H1 (cell line): Measurements from ENCODE around the gene COL4A1. TPM values are rescaled to one million over a fixed set of nuclear protein-coding genes. Genes with fewer than 3 reads are reported as not detected.

ENCODE experiments used
- CTCF ChIA-PET: fragments of 300-600 bp; sonication (Branson Sonifier 250); formaldehyde crosslinking; loops from one replicate; lab custom pipeline; 2021; ENCODE audit not compliant: partially characterized antibody; lab: Charles Lee
- POLR2A ChIA-PET: fragments of 300-600 bp; sonication (Branson Sonifier 250); formaldehyde crosslinking; loops from one replicate; lab custom pipeline; 2021; ENCODE audit warnings: inconsistent platforms; ENCODE audit not compliant: partially characterized antibody; lab: Charles Lee
- DNase-seq, 2 experiments: peaks; one replicate each; pipeline versions ENCODE4 v3.0.0 to v3.0.0-alpha.2; 2010 to 2022; ENCODE audit warnings: low spot score in 2 of 2, low read depth in 1 of 2, mixed read lengths in 1 of 2
- FAIRE-seq: peaks from 2 replicates; lab custom pipeline; 2011; peaks lifted over from hg19 to GRCh38; lab: Jason Lieb, UNC
- H2AFZ ChIP-seq: 2 replicates; pipeline ENCODE4 v1.8.1; 2012; ENCODE audit warnings: low read length, inconsistent platforms
- H2AK5ac ChIP-seq: 2 replicates; pipeline ENCODE4 v1.6.1; 2013; ENCODE audit warnings: low read depth, low read length
- H2BK120ac ChIP-seq: replicated peaks from 2 replicates; pipeline ENCODE3; 2013; ENCODE audit warnings: low read depth, low read length, inconsistent platforms
- H2BK12ac ChIP-seq: 2 replicates; pipeline ENCODE4 v1.6.1; 2013; ENCODE audit warnings: low read depth, low read length
- H2BK15ac ChIP-seq: 2 replicates; pipeline ENCODE4 v1.6.1; 2013; ENCODE audit warnings: low read length
- H2BK20ac ChIP-seq: 2 replicates; pipeline ENCODE4 v1.6.1; 2013; ENCODE audit warnings: low read length
- H2BK5ac ChIP-seq: 2 replicates; pipeline ENCODE4 v1.6.1; 2013; ENCODE audit warnings: low read depth, low read length
- H3K14ac ChIP-seq: 2 replicates; pipeline ENCODE4 v1.6.1; 2013; ENCODE audit warnings: inconsistent platforms; ENCODE audit not compliant: insufficient read length
- H3K18ac ChIP-seq: 2 replicates; pipeline ENCODE4 v1.6.1; 2013; ENCODE audit warnings: low read length; ENCODE audit errors: extremely low read depth
- H3K23ac ChIP-seq: 2 replicates; pipeline ENCODE4 v1.6.1; 2013; ENCODE audit warnings: inconsistent platforms; ENCODE audit not compliant: insufficient read length
- H3K23me2 ChIP-seq: 2 replicates; pipeline ENCODE4 v1.6.1; 2013; ENCODE audit warnings: low read depth, low read length
- H3K27ac ChIP-seq: 2 replicates; pipeline ENCODE4 v1.6.1; 2011; ENCODE audit warnings: low read depth, low read length, inconsistent platforms
- H3K27me3 ChIP-seq, 4 experiments: replicated peaks in 1 of 4; 1 replicate in 1 of 4; 2 replicates in 3 of 4; pipeline versions ENCODE4 v1.6.1 to v1.8.1; 2011 to 2013; ENCODE audit warnings: low read length in 3 of 4, mild to moderate bottlenecking in 3 of 4, inconsistent platforms in 2 of 4, mixed read lengths in 2 of 4, moderate library complexity in 1 of 4; ENCODE audit not compliant: control insufficient read depth in 3 of 4, insufficient read depth in 3 of 4; ENCODE audit errors: extremely low read depth in 1 of 4
- H3K36me3 ChIP-seq, 4 experiments: 2 replicates each; pipeline versions ENCODE4 v1.6.1 to v1.8.1; 2011 to 2013; ENCODE audit warnings: mild to moderate bottlenecking in 4 of 4, low read length in 3 of 4, moderate library complexity in 2 of 4, control low read depth in 1 of 4, inconsistent platforms in 1 of 4; ENCODE audit not compliant: insufficient read depth in 4 of 4, control insufficient read depth in 2 of 4
- H3K4ac ChIP-seq: replicated peaks from 2 replicates; pipeline ENCODE3; 2013; ENCODE audit warnings: low read length, low read depth, mixed read lengths, inconsistent platforms; ENCODE audit not compliant: insufficient read length
- H3K4me1 ChIP-seq, 4 experiments: replicated peaks in 1 of 4; 1 replicate in 1 of 4; 2 replicates in 3 of 4; pipeline versions ENCODE4 v1.6.1 to v1.8.1; 2011 to 2013; ENCODE audit warnings: low read length in 3 of 4, inconsistent platforms in 2 of 4, mixed read lengths in 1 of 4; ENCODE audit not compliant: insufficient read depth in 4 of 4, control insufficient read depth in 3 of 4
- H3K4me2 ChIP-seq, 2 experiments: 2 replicates each; pipeline versions ENCODE4 v1.6.1 to v1.8.1; 2011 to 2013; ENCODE audit warnings: low read depth in 2 of 2, low read length in 2 of 2, control low read depth in 1 of 2, inconsistent platforms in 1 of 2, mild to moderate bottlenecking in 1 of 2; ENCODE audit not compliant: insufficient read depth in 1 of 2
- H3K4me3 ChIP-seq, 4 experiments: fragments of 200-600, 300-600 bp in 1 of 4; sonication (generic), shearing (Covaris generic), sonication (Bioruptor Twin) in 1 of 4; 2 replicates each; pipeline versions ENCODE4 v1.5.1 to v1.8.1; 2011 to 2016; ENCODE audit warnings: low read length in 4 of 4, low read depth in 3 of 4, control low read depth in 2 of 4, inconsistent platforms in 2 of 4, mild to moderate bottlenecking in 2 of 4, mixed read lengths in 1 of 4, moderate library complexity in 1 of 4; ENCODE audit not compliant: insufficient read depth in 2 of 4; ENCODE audit errors: extremely low read depth in 1 of 4
- H3K56ac ChIP-seq: replicated peaks from 2 replicates; pipeline ENCODE3; 2013; ENCODE audit warnings: low read depth, mild to moderate bottlenecking, mixed read lengths, low read length, inconsistent platforms; ENCODE audit not compliant: insufficient read length
- H3K79me1 ChIP-seq: 2 replicates; pipeline ENCODE4 v1.6.1; 2013; ENCODE audit warnings: low read depth, low read length, control low read depth
- H3K79me2 ChIP-seq, 2 experiments: 2 replicates each; pipeline versions ENCODE4 v1.6.1 to v1.8.1; 2012 to 2013; ENCODE audit warnings: low read length in 2 of 2, mild to moderate bottlenecking in 2 of 2, inconsistent platforms in 1 of 2; ENCODE audit not compliant: insufficient read depth in 2 of 2, control insufficient read depth in 1 of 2
- H3K9ac ChIP-seq, 4 experiments: replicated peaks in 1 of 4; 1 replicate in 1 of 4; 2 replicates in 3 of 4; pipeline versions ENCODE4 v1.6.1 to v1.8.1; 2011 to 2013; ENCODE audit warnings: low read depth in 3 of 4, low read length in 3 of 4, control low read depth in 2 of 4, mild to moderate bottlenecking in 2 of 4, moderate library complexity in 2 of 4, inconsistent platforms in 1 of 4; ENCODE audit errors: extremely low read depth in 1 of 4
- H3K9me3 ChIP-seq, 2 experiments: 2 replicates each; pipeline versions ENCODE4 v1.6.1 to v1.8.1; 2012 to 2013; ENCODE audit warnings: mild to moderate bottlenecking in 2 of 2, moderate library complexity in 2 of 2, control low read depth in 1 of 2, inconsistent platforms in 1 of 2, low read depth in 1 of 2, low read length in 1 of 2, mixed read lengths in 1 of 2; ENCODE audit not compliant: insufficient read depth in 2 of 2
- H4K20me1 ChIP-seq, 2 experiments: replicated peaks in 1 of 2; 2 replicates each; pipeline versions ENCODE3 to v1.8.1; 2011 to 2013; ENCODE audit warnings: inconsistent platforms in 2 of 2, low read length in 2 of 2, mild to moderate bottlenecking in 1 of 2; ENCODE audit not compliant: insufficient read depth in 2 of 2, control insufficient read depth in 1 of 2
- H4K5ac ChIP-seq: 2 replicates; pipeline ENCODE4 v1.6.1; 2013; ENCODE audit warnings: low read length, low read depth, mixed read lengths, inconsistent platforms; ENCODE audit not compliant: insufficient read length
- H4K8ac ChIP-seq: 2 replicates; pipeline ENCODE4 v1.8.0; 2013; ENCODE audit warnings: mild to moderate bottlenecking, moderate library complexity, low read length, inconsistent platforms; ENCODE audit not compliant: insufficient read depth; ENCODE audit errors: extremely low read depth
- H4K91ac ChIP-seq: replicated peaks from 2 replicates; pipeline ENCODE3; 2013; ENCODE audit warnings: low read length, mixed read lengths, inconsistent platforms; ENCODE audit not compliant: insufficient read length
- CEBPB ChIP-seq: IDR thresholded peaks from 2 replicates; pipeline ENCODE4 v1.6.1; 2012; ENCODE audit warnings: low read depth, low read length
- CHD2 ChIP-seq: IDR thresholded peaks from 2 replicates; pipeline ENCODE4 v1.6.1; 2012; ENCODE audit warnings: low read length, improper control_type of control experiment
- EGR1 ChIP-seq: IDR thresholded peaks from 2 replicates; pipeline ENCODE4 v1.6.1; 2011; ENCODE audit warnings: low read depth, low read length, borderline replicate concordance
- HDAC2 ChIP-seq, 2 experiments: fragments of 300-600 bp in 1 of 2; sonication (generic) in 1 of 2; IDR thresholded peaks; 2 replicates each; pipeline ENCODE4 v1.6.1; 2011 to 2012; ENCODE audit warnings: low read depth in 2 of 2, low read length in 2 of 2, mild to moderate bottlenecking in 2 of 2, moderate library complexity in 2 of 2, borderline replicate concordance in 1 of 2, inconsistent platforms in 1 of 2
- JUND ChIP-seq: IDR thresholded peaks from 2 replicates; pipeline ENCODE4 v1.6.1; 2011; ENCODE audit warnings: mild to moderate bottlenecking, improper control_type of control experiment, low read length
- KDM1A ChIP-seq: fragments of 200-600, 300-600 bp; sonication (generic); IDR thresholded peaks from 2 replicates; pipeline ENCODE4 v1.7.1; 2016; ENCODE audit warnings: mild to moderate bottlenecking, low read length, borderline replicate concordance
- RNF2 ChIP-seq: fragments of 200-900, 300-1000 bp; sonication (generic); IDR thresholded peaks from 2 replicates; pipeline ENCODE4 v1.7.1; 2016; ENCODE audit warnings: borderline replicate concordance, low read depth, mild to moderate bottlenecking, antibody characterized with exemption, low read length; ENCODE audit not compliant: poor library complexity, severe bottlenecking; ENCODE audit errors: missing control alignments
- RXRA ChIP-seq: IDR thresholded peaks from 2 replicates; pipeline ENCODE4 v1.6.1; 2011; ENCODE audit warnings: low read depth, mild to moderate bottlenecking, low read length, moderate library complexity; ENCODE audit not compliant: insufficient read depth
- SIX5 ChIP-seq: IDR thresholded peaks from 2 replicates; pipeline ENCODE4 v1.6.1; 2011; ENCODE audit warnings: mild to moderate bottlenecking, low read depth, low read length
- SRF ChIP-seq: IDR thresholded peaks from 2 replicates; pipeline ENCODE4 v1.6.1; 2011; ENCODE audit warnings: mild to moderate bottlenecking, low read depth, low read length, moderate library complexity
- TAF1 ChIP-seq: IDR thresholded peaks from 2 replicates; pipeline ENCODE4 v1.6.1; 2011; ENCODE audit warnings: mild to moderate bottlenecking, low read depth, low read length
- ZNF274 ChIP-seq: IDR thresholded peaks from 2 replicates; pipeline ENCODE4 v1.7.0; 2012; ENCODE audit warnings: low read length, borderline replicate concordance; ENCODE audit errors: extremely low read depth
- WGBS, 2 experiments: shearing (Covaris generic) in 1 of 2; methylation state at CpG; one replicate each; pipeline versions ENCODE4 v1.1.6 to v1.1.7; 2013 to 2015; ENCODE audit warnings: low lambda C conversion rate in 2 of 2, mixed read lengths in 2 of 2, inconsistent platforms in 1 of 2, low coverage in 1 of 2, missing lambda C conversion rate in 1 of 2; ENCODE audit not compliant: insufficient replicate concordance in 2 of 2, insufficient coverage in 1 of 2, insufficient read length in 1 of 2; ENCODE audit errors: extremely low coverage in 1 of 2, missing lambda C conversion rate in 1 of 2; 5-methylcytosine and 5-hydroxymethylcytosine counted together
- polyA plus RNA-seq, 7 experiments: library from polyadenylated mRNA; depleted of rRNA in 3 of 7; stranded (reverse) in 5 of 7; unstranded in 2 of 7; fragments of >200 nt in 5 of 7; fragments of 200-250 nt in 2 of 7; gene quantifications; 1 replicate in 5 of 7; 2 replicates in 1 of 7; 4 replicates in 1 of 7; pipeline versions ENCODE4 v1.2.1 to v1.2.3, GENCODE V29; 2011 to 2013; ENCODE audit warnings: missing spikeins in 2 of 7, mixed read lengths in 2 of 7
- total RNA-seq: library from RNA; stranded (reverse); fragmentation: NEBNext Ultra II Directional; extraction: Animal tissue kit (Norgen Biotek cat#: 25700); gene quantifications from 2 replicates; pipeline ENCODE4 v1.2.1, GENCODE V29; 2021

The COL4A1 gene
- total and polyA plus RNA-seq, 2 of the 8 experiments (the other 6 are each of a cell fraction or from before 2014, with no cell fraction given) = 30.7 to 82.0 TPM

DNA sequence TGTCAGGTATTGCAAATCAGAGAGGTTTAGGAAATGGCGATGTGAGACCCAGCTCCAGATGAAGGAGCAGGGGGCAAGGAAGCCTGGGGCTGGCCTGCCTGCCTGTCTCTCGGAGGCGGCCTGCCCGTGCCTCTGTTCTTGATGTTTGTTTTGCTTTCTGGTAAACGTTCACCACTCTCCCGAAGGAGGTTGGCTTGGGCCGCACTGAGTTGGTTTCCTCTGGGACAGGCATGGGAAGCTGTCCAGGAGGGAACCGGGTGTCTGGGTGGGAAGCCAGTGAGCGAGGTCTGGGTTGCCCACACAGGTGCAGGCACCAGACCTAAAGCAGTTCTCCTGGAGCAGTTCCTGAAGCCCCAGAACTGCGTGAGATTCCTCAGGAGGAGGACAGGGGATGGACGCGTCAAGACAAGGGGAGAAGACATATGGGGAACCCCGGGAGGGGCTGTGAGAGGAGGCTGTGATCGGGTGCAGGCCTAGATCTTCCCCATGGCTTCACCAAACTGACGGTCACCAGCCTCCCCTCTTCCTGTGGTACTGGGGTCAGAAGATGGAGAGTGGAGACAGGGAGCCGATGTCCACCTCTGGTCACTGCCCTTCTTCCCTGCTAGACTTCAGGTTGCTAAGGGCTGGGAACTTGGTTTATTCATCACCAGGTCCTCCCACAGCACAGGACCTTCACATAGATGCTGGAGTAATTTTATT is 15.3 kb upstream of the COL4A1 start:
- H3K79me1 ChIP-seq = peaks cover 8% of the 10 kb centered on the region; the same call in 1 of the 2 replicates
- 0 out of 4 replicates have a peak, but pooled peaks cover 0 to 3% of the 10 kb centered on the region in 2 experiments for H3K79me2 ChIP-seq
- DNase-seq (no peak), FAIRE-seq (no peak)
- no peaks in the 10 kb centered on the region; a peak in 1 of 4 replicates for H3K9me3 ChIP-seq
- no peak overlapping the region for H3K27ac ChIP-seq
- H3K4ac ChIP-seq = no peak overlapping the region
- peaks cover 0 to under 1% (median 0%) of the 10 kb centered on the region in 4 experiments; a peak in 1 of 8 replicates for H3K36me3 ChIP-seq
- no peak overlapping the region for H3K14ac ChIP-seq
- H3K4me3 ChIP-seq = no peak overlapping the region
- no peak overlapping the region for H3K4me2 ChIP-seq
- H3K56ac ChIP-seq = no peak overlapping the region
- POLR2A ChIA-PET = interaction anchor here (2.0 to 2.1 kb wide), 2 partner anchors 14 to 16 kb away, joined by 10 to 11 read pairs; partner anchors contain the start of genes COL4A1 and COL4A2
- H2BK12ac ChIP-seq = no peak overlapping the region
- no peak overlapping the region for H4K91ac ChIP-seq
- H2BK120ac ChIP-seq = no peak overlapping the region
- no peaks in the 10 kb centered on the region for H3K27me3 ChIP-seq
- peaks cover 8 to 23% (median 14%) of the 10 kb centered on the region in 4 experiments for H3K4me1 ChIP-seq
- H2AFZ ChIP-seq = no peak overlapping the region
- H4K20me1 ChIP-seq = peaks cover 0 to 8% of the 10 kb centered on the region in 2 experiments
- CTCF ChIA-PET = interaction anchor here (0.9 to 3.7 kb wide), 27 partner anchors 8 to 138 kb away, joined by 3 to 40 read pairs (median 5); partner anchors contain the start of genes COL4A1 and COL4A2
- H4K5ac ChIP-seq = no peak overlapping the region
- H3K23ac ChIP-seq = no peak overlapping the region
- no peak overlapping the region for H3K18ac ChIP-seq
- H4K8ac ChIP-seq = no peak overlapping the region
- no peak overlapping the region for H2BK20ac ChIP-seq
- 87% methylated on average over 16 of the region's 16 CpGs; no CpG with 5 or more reads in 1 of the 2 experiments for WGBS, 2 experiments
- no peak overlapping the region for H2BK5ac ChIP-seq
- no peaks in the 10 kb centered on the region for H3K23me2 ChIP-seq
- H2BK15ac ChIP-seq = no peak overlapping the region
- no peak overlapping the region for H3K9ac ChIP-seq
- no peak overlapping the region for H2AK5ac ChIP-seq
- no peak for TF ChIP-seq SIX5
- TF ChIP-seq CHD2 = no peak
- no peak for TF ChIP-seq RNF2
- no peak for TF ChIP-seq HDAC2 (IDR thresholded peaks at IDR 0.05; ENCODE audit: borderline replicate concordance in 1 of 2, low read depth in 2 of 2, low read length in 2 of 2)
- no peak for TF ChIP-seq RXRA
- TF ChIP-seq EGR1 = no peak
- TF ChIP-seq KDM1A = no peak
- TF ChIP-seq SRF = no peak
- no peak for TF ChIP-seq JUND
- no peak for TF ChIP-seq TAF1
- no peak for TF ChIP-seq ZNF274
- no peak for TF ChIP-seq CEBPB
